ENCODE measurements around the gene GAL3ST2. TPM values are rescaled to one million over a fixed set of nuclear protein-coding genes. Genes with fewer than 3 reads are reported as not detected.

Gene GAL3ST2
- 0.45 TPM for polyA plus RNA-seq (2013, experiment 1 of 2)
- polyA plus RNA-seq (2013, experiment 2 of 2): 0.47 TPM

GRCh38 chr2:241776336-241777169, at the start of gene GAL3ST2:
Gene GAL3ST2 (plus strand): TSS chr2:241776822. CDS start chr2:241776956, 134 bp downstream.
- Histone ChIP-seq H4K8ac (ENCODE audit: low read depth, low read length) (no peak within 1 kb of the TSS), H3K4ac (ENCODE audit: low read length) (peak within 1 kb of the TSS; percentile 76), H3K79me1 (ENCODE audit: low read depth, low read length) (peaks cover 2% of the 10 kb centered on the region), H2BK12ac (ENCODE audit: low read length) (peak within 1 kb of the TSS; percentile 90), H3K23ac (ENCODE audit: low read depth, low read length, poor library complexity) (peak within 1 kb of the TSS; percentile 90), H3K9ac (ENCODE audit: low read depth, low read length, poor library complexity) (peak within 1 kb of the TSS; percentile 63), H4K91ac (ENCODE audit: low read depth, low read length, poor library complexity) (peak within 1 kb of the TSS; percentile 92), H2BK120ac (ENCODE audit: low read depth, low read length) (peak within 1 kb of the TSS; percentile 89), H3K4me3 (ENCODE audit: low read length in 2 of 2) (no peak within 1 kb of the TSS), H2BK5ac (ENCODE audit: low read length) (peak within 1 kb of the TSS; percentile 66), H3K14ac (ENCODE audit: low read length) (peak within 1 kb of the TSS; percentile 89), H2AK5ac (ENCODE audit: low read depth, low read length) (peak within 1 kb of the TSS; percentile 91), H3K9me3 (replicated peaks in 1 of 2; ENCODE audit: control insufficient read depth in 2 of 2, insufficient read depth in 1 of 2, low read depth in 1 of 2, low read length in 2 of 2) (peaks cover 0 to under 1% of the 10 kb centered on the region in 2 donors), H3K18ac (ENCODE audit: low read length) (peak within 1 kb of the TSS; percentile 95), H2BK15ac (ENCODE audit: low read length) (peak within 1 kb of the TSS; percentile 91), H2AFZ (ENCODE audit: low read length) (peak within 1 kb of the TSS; percentile 15), H3K36me3 (replicated peaks in 1 of 2; ENCODE audit: control insufficient read depth in 2 of 2, insufficient read depth in 2 of 2, low read length in 2 of 2) (no peaks in the 10 kb centered on the region), H3K27ac (replicated peaks; ENCODE audit: low read length) (no peak within 1 kb of the TSS), H3K27me3 (ENCODE audit: control insufficient read depth in 3 of 3, insufficient read depth in 3 of 3, low read depth in 1 of 3, low read length in 3 of 3) (no peaks in the 10 kb centered on the region), H3K4me1 (ENCODE audit: control insufficient read depth in 2 of 2, insufficient read depth in 1 of 2, low read depth in 1 of 2, low read length in 2 of 2) (peaks cover 6 to 8% of the 10 kb centered on the region in 2 donors), H3K4me2 (ENCODE audit: insufficient read depth, low read length, poor library complexity, severe bottlenecking) (no peak within 1 kb of the TSS)
- WGBS, 2 donors (ENCODE audit: extremely low coverage in 2 of 2, insufficient read length in 2 of 2, insufficient replicate concordance in 1 of 2): no CpG with 5 or more reads among the region's 27 CpGs
- no peak for DNase-seq (ENCODE audit: low spot score)

GRCh38 chr2:241728000-241728399, 48.6 kb upstream of the GAL3ST2 start:
- no peak overlapping the region for H3K27ac ChIP-seq (replicated peaks; ENCODE audit: low read length)

GRCh38 chr2:241728627-241729026, 48.0 kb upstream of the GAL3ST2 start:
- H3K9me3 ChIP-seq (replicated peaks in 1 of 2; ENCODE audit: control insufficient read depth in 2 of 2, insufficient read depth in 1 of 2, low read depth in 1 of 2, low read length in 2 of 2): peaks cover 12 to 15% of the 10 kb centered on the region in 2 donors
- no peaks in the 10 kb centered on the region for H3K27me3 ChIP-seq (ENCODE audit: control insufficient read depth in 3 of 3, insufficient read depth in 3 of 3, low read depth in 1 of 3, low read length in 3 of 3)
- no peaks in the 10 kb centered on the region for H3K4me1 ChIP-seq (ENCODE audit: control insufficient read depth in 2 of 2, insufficient read depth in 1 of 2, low read depth in 1 of 2, low read length in 2 of 2)
- no peak overlapping the region for H2BK15ac ChIP-seq (ENCODE audit: low read length)
- no peak overlapping the region for H3K9ac ChIP-seq (ENCODE audit: low read depth, low read length, poor library complexity)
- no peak overlapping the region for H2AFZ ChIP-seq (ENCODE audit: low read length)
- peak overlapping the region in 1 of 2 donors; percentile 42 for H3K4me3 ChIP-seq (ENCODE audit: low read length in 2 of 2)
- no peak overlapping the region for H3K27ac ChIP-seq (replicated peaks; ENCODE audit: low read length)
- H4K8ac ChIP-seq (ENCODE audit: low read depth, low read length): no peak overlapping the region
- H2BK120ac ChIP-seq (ENCODE audit: low read depth, low read length): no peak overlapping the region
- WGBS, 2 donors (ENCODE audit: extremely low coverage in 2 of 2, insufficient read length in 2 of 2, insufficient replicate concordance in 1 of 2): no CpG with 5 or more reads among the region's 19 CpGs
- H3K14ac ChIP-seq (ENCODE audit: low read length): peak overlapping the region; percentile 71
- H2AK5ac ChIP-seq (ENCODE audit: low read depth, low read length): no peak overlapping the region
- no peak for DNase-seq (ENCODE audit: low spot score)
- no peak overlapping the region for H3K4ac ChIP-seq (ENCODE audit: low read length)
- H4K91ac ChIP-seq (ENCODE audit: low read depth, low read length, poor library complexity): no peak overlapping the region
- H3K36me3 ChIP-seq (replicated peaks in 1 of 2; ENCODE audit: control insufficient read depth in 2 of 2, insufficient read depth in 2 of 2, low read length in 2 of 2): peaks cover 14 to 30% of the 10 kb centered on the region in 2 donors
- H2BK5ac ChIP-seq (ENCODE audit: low read length): peak overlapping the region; percentile 96
- no peak overlapping the region for H3K18ac ChIP-seq (ENCODE audit: low read length)
- no peak overlapping the region for H3K4me2 ChIP-seq (ENCODE audit: insufficient read depth, low read length, poor library complexity, severe bottlenecking)
- H2BK12ac ChIP-seq (ENCODE audit: low read length): no peak overlapping the region
- H3K79me1 ChIP-seq (ENCODE audit: low read depth, low read length): no peaks in the 10 kb centered on the region
- peak overlapping the region; percentile 68 for H3K23ac ChIP-seq (ENCODE audit: low read depth, low read length, poor library complexity)

More at GRCh38 chr2:241728000-241728399, 48.6 kb upstream of the GAL3ST2 start:
- Histone ChIP-seq H2BK15ac (ENCODE audit: low read length) (no peak overlapping the region), H3K4me2 (ENCODE audit: insufficient read depth, low read length, poor library complexity, severe bottlenecking) (no peak overlapping the region), H2BK12ac (ENCODE audit: low read length) (no peak overlapping the region), H2BK120ac (ENCODE audit: low read depth, low read length) (no peak overlapping the region), H3K9me3 (replicated peaks in 1 of 2; ENCODE audit: control insufficient read depth in 2 of 2, insufficient read depth in 1 of 2, low read depth in 1 of 2, low read length in 2 of 2) (peaks cover 14 to 16% of the 10 kb centered on the region in 2 donors), H3K9ac (ENCODE audit: low read depth, low read length, poor library complexity) (peak overlapping the region; percentile 74), H2AK5ac (ENCODE audit: low read depth, low read length) (no peak overlapping the region), H2BK5ac (ENCODE audit: low read length) (no peak overlapping the region), H3K23ac (ENCODE audit: low read depth, low read length, poor library complexity) (no peak overlapping the region), H4K91ac (ENCODE audit: low read depth, low read length, poor library complexity) (no peak overlapping the region), H3K4me3 (ENCODE audit: low read length in 2 of 2) (no peak overlapping the region), H3K4me1 (ENCODE audit: control insufficient read depth in 2 of 2, insufficient read depth in 1 of 2, low read depth in 1 of 2, low read length in 2 of 2) (no peaks in the 10 kb centered on the region), H3K18ac (ENCODE audit: low read length) (no peak overlapping the region), H3K79me1 (ENCODE audit: low read depth, low read length) (no peaks in the 10 kb centered on the region), H3K4ac (ENCODE audit: low read length) (peak overlapping the region; percentile 95), H3K27me3 (ENCODE audit: control insufficient read depth in 3 of 3, insufficient read depth in 3 of 3, low read depth in 1 of 3, low read length in 3 of 3) (no peaks in the 10 kb centered on the region), H3K36me3 (replicated peaks in 1 of 2; ENCODE audit: control insufficient read depth in 2 of 2, insufficient read depth in 2 of 2, low read length in 2 of 2) (peaks cover 19 to 36% of the 10 kb centered on the region in 2 donors), H2AFZ (ENCODE audit: low read length) (no peak overlapping the region), H3K14ac (ENCODE audit: low read length) (peak overlapping the region; percentile 56), H4K8ac (ENCODE audit: low read depth, low read length) (no peak overlapping the region)
- WGBS, 2 donors (ENCODE audit: extremely low coverage in 2 of 2, insufficient read length in 2 of 2, insufficient replicate concordance in 1 of 2): no CpG with 5 or more reads among the region's 8 CpGs
- no peak for DNase-seq (ENCODE audit: low spot score)

GRCh38 chr2:241729868-241730267, 46.8 kb upstream of the GAL3ST2 start:
- Histone ChIP-seq H3K9ac (ENCODE audit: low read depth, low read length, poor library complexity) (no peak overlapping the region), H2AFZ (ENCODE audit: low read length) (no peak overlapping the region), H3K4me1 (ENCODE audit: control insufficient read depth in 2 of 2, insufficient read depth in 1 of 2, low read depth in 1 of 2, low read length in 2 of 2) (peaks cover 0 to 2% of the 10 kb centered on the region in 2 donors), H2BK15ac (ENCODE audit: low read length) (no peak overlapping the region), H3K36me3 (replicated peaks in 1 of 2; ENCODE audit: control insufficient read depth in 2 of 2, insufficient read depth in 2 of 2, low read length in 2 of 2) (peaks cover 4 to 18% of the 10 kb centered on the region in 2 donors), H2BK5ac (ENCODE audit: low read length) (no peak overlapping the region), H3K4ac (ENCODE audit: low read length) (no peak overlapping the region), H2BK12ac (ENCODE audit: low read length) (no peak overlapping the region), H3K23ac (ENCODE audit: low read depth, low read length, poor library complexity) (no peak overlapping the region), H3K4me2 (ENCODE audit: insufficient read depth, low read length, poor library complexity, severe bottlenecking) (no peak overlapping the region), H3K4me3 (ENCODE audit: low read length in 2 of 2) (peak overlapping the region in 1 of 2 donors; percentile 47), H3K14ac (ENCODE audit: low read length) (no peak overlapping the region), H2BK120ac (ENCODE audit: low read depth, low read length) (no peak overlapping the region), H3K9me3 (replicated peaks in 1 of 2; ENCODE audit: control insufficient read depth in 2 of 2, insufficient read depth in 1 of 2, low read depth in 1 of 2, low read length in 2 of 2) (peaks cover 4 to 6% of the 10 kb centered on the region in 2 donors), H3K79me1 (ENCODE audit: low read depth, low read length) (no peaks in the 10 kb centered on the region), H3K27ac (replicated peaks; ENCODE audit: low read length) (no peak overlapping the region), H3K27me3 (ENCODE audit: control insufficient read depth in 3 of 3, insufficient read depth in 3 of 3, low read depth in 1 of 3, low read length in 3 of 3) (no peaks in the 10 kb centered on the region), H3K18ac (ENCODE audit: low read length) (no peak overlapping the region), H2AK5ac (ENCODE audit: low read depth, low read length) (no peak overlapping the region), H4K91ac (ENCODE audit: low read depth, low read length, poor library complexity) (no peak overlapping the region), H4K8ac (ENCODE audit: low read depth, low read length) (no peak overlapping the region)
- DNase-seq (ENCODE audit: low spot score): no peak
- no CpG with 5 or more reads among the region's 6 CpGs for WGBS, 2 donors (ENCODE audit: extremely low coverage in 2 of 2, insufficient read length in 2 of 2, insufficient replicate concordance in 1 of 2)

Data from neuronal stem cell (in vitro differentiated cells).